H1 (cell line): Measurements from ENCODE around the gene ASMTL. TPM values are rescaled to one million over a fixed set of nuclear protein-coding genes. Genes with fewer than 3 reads are reported as not detected.

Experiments
- CTCF ChIA-PET: fragments of 300-600 bp; sonication (Branson Sonifier 250); formaldehyde crosslinking; loops from one replicate; lab custom pipeline; 2021; ENCODE audit not compliant: partially characterized antibody; lab: Charles Lee
- POLR2A ChIA-PET: fragments of 300-600 bp; sonication (Branson Sonifier 250); formaldehyde crosslinking; loops from one replicate; lab custom pipeline; 2021; ENCODE audit warnings: inconsistent platforms; ENCODE audit not compliant: partially characterized antibody; lab: Charles Lee
- DNase-seq, 2 experiments: peaks; one replicate each; pipeline versions ENCODE4 v3.0.0 to v3.0.0-alpha.2; 2010 to 2022; ENCODE audit warnings: low spot score in 2 of 2, low read depth in 1 of 2, mixed read lengths in 1 of 2
- FAIRE-seq: peaks from 2 replicates; lab custom pipeline; 2011; peaks lifted over from hg19 to GRCh38; lab: Jason Lieb, UNC
- H2AFZ ChIP-seq: 2 replicates; pipeline ENCODE4 v1.8.1; 2012; ENCODE audit warnings: low read length, inconsistent platforms
- H2AK5ac ChIP-seq: 2 replicates; pipeline ENCODE4 v1.6.1; 2013; ENCODE audit warnings: low read depth, low read length
- H2BK120ac ChIP-seq: replicated peaks from 2 replicates; pipeline ENCODE3; 2013; ENCODE audit warnings: low read depth, low read length, inconsistent platforms
- H2BK12ac ChIP-seq: 2 replicates; pipeline ENCODE4 v1.6.1; 2013; ENCODE audit warnings: low read depth, low read length
- H2BK15ac ChIP-seq: 2 replicates; pipeline ENCODE4 v1.6.1; 2013; ENCODE audit warnings: low read length
- H2BK20ac ChIP-seq: 2 replicates; pipeline ENCODE4 v1.6.1; 2013; ENCODE audit warnings: low read length
- H2BK5ac ChIP-seq: 2 replicates; pipeline ENCODE4 v1.6.1; 2013; ENCODE audit warnings: low read depth, low read length
- H3K14ac ChIP-seq: 2 replicates; pipeline ENCODE4 v1.6.1; 2013; ENCODE audit warnings: inconsistent platforms; ENCODE audit not compliant: insufficient read length
- H3K18ac ChIP-seq: 2 replicates; pipeline ENCODE4 v1.6.1; 2013; ENCODE audit warnings: low read length; ENCODE audit errors: extremely low read depth
- H3K23ac ChIP-seq: 2 replicates; pipeline ENCODE4 v1.6.1; 2013; ENCODE audit warnings: inconsistent platforms; ENCODE audit not compliant: insufficient read length
- H3K23me2 ChIP-seq: 2 replicates; pipeline ENCODE4 v1.6.1; 2013; ENCODE audit warnings: low read depth, low read length
- H3K27ac ChIP-seq: 2 replicates; pipeline ENCODE4 v1.6.1; 2011; ENCODE audit warnings: low read depth, low read length, inconsistent platforms
- H3K27me3 ChIP-seq, 4 experiments: replicated peaks in 1 of 4; 1 replicate in 1 of 4; 2 replicates in 3 of 4; pipeline versions ENCODE4 v1.6.1 to v1.8.1; 2011 to 2013; ENCODE audit warnings: low read length in 3 of 4, mild to moderate bottlenecking in 3 of 4, inconsistent platforms in 2 of 4, mixed read lengths in 2 of 4, moderate library complexity in 1 of 4; ENCODE audit not compliant: control insufficient read depth in 3 of 4, insufficient read depth in 3 of 4; ENCODE audit errors: extremely low read depth in 1 of 4
- H3K36me3 ChIP-seq, 4 experiments: 2 replicates each; pipeline versions ENCODE4 v1.6.1 to v1.8.1; 2011 to 2013; ENCODE audit warnings: mild to moderate bottlenecking in 4 of 4, low read length in 3 of 4, moderate library complexity in 2 of 4, control low read depth in 1 of 4, inconsistent platforms in 1 of 4; ENCODE audit not compliant: insufficient read depth in 4 of 4, control insufficient read depth in 2 of 4
- H3K4ac ChIP-seq: replicated peaks from 2 replicates; pipeline ENCODE3; 2013; ENCODE audit warnings: low read length, low read depth, mixed read lengths, inconsistent platforms; ENCODE audit not compliant: insufficient read length
- H3K4me1 ChIP-seq, 4 experiments: replicated peaks in 1 of 4; 1 replicate in 1 of 4; 2 replicates in 3 of 4; pipeline versions ENCODE4 v1.6.1 to v1.8.1; 2011 to 2013; ENCODE audit warnings: low read length in 3 of 4, inconsistent platforms in 2 of 4, mixed read lengths in 1 of 4; ENCODE audit not compliant: insufficient read depth in 4 of 4, control insufficient read depth in 3 of 4
- H3K4me2 ChIP-seq, 2 experiments: 2 replicates each; pipeline versions ENCODE4 v1.6.1 to v1.8.1; 2011 to 2013; ENCODE audit warnings: low read depth in 2 of 2, low read length in 2 of 2, control low read depth in 1 of 2, inconsistent platforms in 1 of 2, mild to moderate bottlenecking in 1 of 2; ENCODE audit not compliant: insufficient read depth in 1 of 2
- H3K4me3 ChIP-seq, 4 experiments: fragments of 200-600, 300-600 bp in 1 of 4; sonication (generic), shearing (Covaris generic), sonication (Bioruptor Twin) in 1 of 4; 2 replicates each; pipeline versions ENCODE4 v1.5.1 to v1.8.1; 2011 to 2016; ENCODE audit warnings: low read length in 4 of 4, low read depth in 3 of 4, control low read depth in 2 of 4, inconsistent platforms in 2 of 4, mild to moderate bottlenecking in 2 of 4, mixed read lengths in 1 of 4, moderate library complexity in 1 of 4; ENCODE audit not compliant: insufficient read depth in 2 of 4; ENCODE audit errors: extremely low read depth in 1 of 4
- H3K56ac ChIP-seq: replicated peaks from 2 replicates; pipeline ENCODE3; 2013; ENCODE audit warnings: low read depth, mild to moderate bottlenecking, mixed read lengths, low read length, inconsistent platforms; ENCODE audit not compliant: insufficient read length
- H3K79me1 ChIP-seq: 2 replicates; pipeline ENCODE4 v1.6.1; 2013; ENCODE audit warnings: low read depth, low read length, control low read depth
- H3K79me2 ChIP-seq, 2 experiments: 2 replicates each; pipeline versions ENCODE4 v1.6.1 to v1.8.1; 2012 to 2013; ENCODE audit warnings: low read length in 2 of 2, mild to moderate bottlenecking in 2 of 2, inconsistent platforms in 1 of 2; ENCODE audit not compliant: insufficient read depth in 2 of 2, control insufficient read depth in 1 of 2
- H3K9ac ChIP-seq, 4 experiments: replicated peaks in 1 of 4; 1 replicate in 1 of 4; 2 replicates in 3 of 4; pipeline versions ENCODE4 v1.6.1 to v1.8.1; 2011 to 2013; ENCODE audit warnings: low read depth in 3 of 4, low read length in 3 of 4, control low read depth in 2 of 4, mild to moderate bottlenecking in 2 of 4, moderate library complexity in 2 of 4, inconsistent platforms in 1 of 4; ENCODE audit errors: extremely low read depth in 1 of 4
- H3K9me3 ChIP-seq, 2 experiments: 2 replicates each; pipeline versions ENCODE4 v1.6.1 to v1.8.1; 2012 to 2013; ENCODE audit warnings: mild to moderate bottlenecking in 2 of 2, moderate library complexity in 2 of 2, control low read depth in 1 of 2, inconsistent platforms in 1 of 2, low read depth in 1 of 2, low read length in 1 of 2, mixed read lengths in 1 of 2; ENCODE audit not compliant: insufficient read depth in 2 of 2
- H4K20me1 ChIP-seq, 2 experiments: replicated peaks in 1 of 2; 2 replicates each; pipeline versions ENCODE3 to v1.8.1; 2011 to 2013; ENCODE audit warnings: inconsistent platforms in 2 of 2, low read length in 2 of 2, mild to moderate bottlenecking in 1 of 2; ENCODE audit not compliant: insufficient read depth in 2 of 2, control insufficient read depth in 1 of 2
- H4K5ac ChIP-seq: 2 replicates; pipeline ENCODE4 v1.6.1; 2013; ENCODE audit warnings: low read length, low read depth, mixed read lengths, inconsistent platforms; ENCODE audit not compliant: insufficient read length
- H4K8ac ChIP-seq: 2 replicates; pipeline ENCODE4 v1.8.0; 2013; ENCODE audit warnings: mild to moderate bottlenecking, moderate library complexity, low read length, inconsistent platforms; ENCODE audit not compliant: insufficient read depth; ENCODE audit errors: extremely low read depth
- H4K91ac ChIP-seq: replicated peaks from 2 replicates; pipeline ENCODE3; 2013; ENCODE audit warnings: low read length, mixed read lengths, inconsistent platforms; ENCODE audit not compliant: insufficient read length
- CTCF ChIP-seq, 3 experiments: IDR thresholded peaks; 1 replicate in 2 of 3; 2 replicates in 1 of 3; pipeline versions ENCODE4 v1.5.1 to v1.6.1; 2011; ENCODE audit warnings: low read length in 3 of 3, mild to moderate bottlenecking in 3 of 3, inconsistent platforms in 2 of 3, low read depth in 1 of 3, moderate library complexity in 1 of 3; ENCODE audit not compliant: insufficient read depth in 1 of 3; ENCODE audit errors: control extremely low read depth in 1 of 3
- GTF2F1 ChIP-seq: IDR thresholded peaks from 2 replicates; pipeline ENCODE4 v1.6.1; 2012; ENCODE audit warnings: low read depth, low read length, improper control_type of control experiment, borderline replicate concordance
- POLR2AphosphoS5 ChIP-seq: IDR thresholded peaks from 2 replicates; pipeline ENCODE4 v1.6.1; 2011; ENCODE audit warnings: low read depth, low read length
- WGBS, 2 experiments: shearing (Covaris generic) in 1 of 2; methylation state at CpG; one replicate each; pipeline versions ENCODE4 v1.1.6 to v1.1.7; 2013 to 2015; ENCODE audit warnings: low lambda C conversion rate in 2 of 2, mixed read lengths in 2 of 2, inconsistent platforms in 1 of 2, low coverage in 1 of 2, missing lambda C conversion rate in 1 of 2; ENCODE audit not compliant: insufficient replicate concordance in 2 of 2, insufficient coverage in 1 of 2, insufficient read length in 1 of 2; ENCODE audit errors: extremely low coverage in 1 of 2, missing lambda C conversion rate in 1 of 2; 5-methylcytosine and 5-hydroxymethylcytosine counted together
- polyA plus RNA-seq, 7 experiments: library from polyadenylated mRNA; depleted of rRNA in 3 of 7; stranded (reverse) in 5 of 7; unstranded in 2 of 7; fragments of >200 nt in 5 of 7; fragments of 200-250 nt in 2 of 7; gene quantifications; 1 replicate in 5 of 7; 2 replicates in 1 of 7; 4 replicates in 1 of 7; pipeline versions ENCODE4 v1.2.1 to v1.2.3, GENCODE V29; 2011 to 2013; ENCODE audit warnings: missing spikeins in 2 of 7, mixed read lengths in 2 of 7
- total RNA-seq: library from RNA; stranded (reverse); fragmentation: NEBNext Ultra II Directional; extraction: Animal tissue kit (Norgen Biotek cat#: 25700); gene quantifications from 2 replicates; pipeline ENCODE4 v1.2.1, GENCODE V29; 2021

ASMTL gene
- total and polyA plus RNA-seq, 2 of the 8 experiments (the other 6 are each of a cell fraction or from before 2014, with no cell fraction given), result 75.6 to 81.4 TPM

- Histone ChIP-seq H2BK15ac (no peak overlapping the region), H3K23me2 (peaks cover 14% of the 10 kb centered on the region; the same call in 1 of the 2 replicates), H3K14ac (no peak overlapping the region), H3K79me2 (no peaks in the 10 kb centered on the region), H3K4ac (no peak overlapping the region), H4K5ac (no peak overlapping the region), H4K20me1 (peaks cover 5 to 24% of the 10 kb centered on the region in 2 experiments), H3K27ac (no peak overlapping the region), H2BK120ac (no peak overlapping the region), H3K79me1 (peaks cover 2% of the 10 kb centered on the region), H2AK5ac (no peak overlapping the region), H2BK20ac (no peak overlapping the region), H3K18ac (no peak overlapping the region), H2AFZ (no peak overlapping the region), H3K4me3 (no peak overlapping the region), H3K4me1 (no peaks in the 10 kb centered on the region), H4K91ac (no peak overlapping the region), H3K36me3 (peaks cover 45 to 83% (median 71%) of the 10 kb centered on the region in 4 experiments), H3K9me3 (peaks cover 0 to 10% of the 10 kb centered on the region in 2 experiments; a peak in 1 of 4 replicates), H3K23ac (no peak overlapping the region), H3K4me2 (no peak overlapping the region)
- FAIRE-seq, result no peak
- ChIA-PET POLR2A (no interaction called here), CTCF (no interaction called here)
- WGBS, 2 experiments, result 94% methylated on average over 19 of the region's 19 CpGs; no CpG with 5 or more reads in 1 of the 2 experiments
- no peak for DNase-seq
- TF ChIP-seq GTF2F1 (no peak), POLR2AphosphoS5 (peak; percentile 54; the same call in 1 of the 2 replicates), CTCF (IDR thresholded peaks at IDR 0.05; ENCODE audit: control extremely low read depth in 1 of 3, insufficient read depth in 1 of 3, low read depth in 1 of 3, low read length in 3 of 3) (no peak)
- TF ChIP-seq, all 59 proteins: peak for 1
- no peak overlapping the region; a peak in 1 of 7 replicates for H3K9ac ChIP-seq
- H3K27me3 ChIP-seq, result no peaks in the 10 kb centered on the region
- no peak overlapping the region for H2BK12ac ChIP-seq
- H4K8ac ChIP-seq, result no peak overlapping the region
- no peak overlapping the region for H3K56ac ChIP-seq
- H2BK5ac ChIP-seq, result no peak overlapping the region
These were observed 31.1 kb downstream of the ASMTL start for GRCh38 chrX:1421433-1422134.
